ENCODE data around the gene ARID5B.

- TF ChIP-seq EZH2 (IDR thresholded peaks at IDR 0.05; ENCODE audit: borderline replicate concordance, insufficient read depth, low read depth, low read length, poor library complexity, severe bottlenecking) (no peak), CTCF (IDR thresholded peaks at IDR 0.05) (no peak)
Measured at GRCh38 chr10:62027841-62028501, 126.5 kb downstream of the ARID5B start.

Measured in B cell (primary cell).